A549 treated with CORT108297 at 1 μM for 4 hours (cell line): Measurements from ENCODE around the gene PSMB11. TPM values are rescaled to one million over a fixed set of nuclear protein-coding genes. Genes with fewer than 3 reads are reported as not detected.

Source experiments
- total RNA-seq: library from RNA; stranded (reverse); fragments of 200-300 nt; extraction: Qiagen RNA extraction; gene quantifications from 5 replicates; pipeline ENCODE4 v1.2.3, GENCODE V29; 2022

The PSMB11 gene
- not detected in 5 replicates for total RNA-seq

GRCh38 chr14:23042162-23042965, at the start of gene PSMB11:
TSS of gene PSMB11 (plus strand) at chr14:23042212. CDS start at chr14:23042226, 14 bp downstream.

GRCh38 chr14:23009939-23010726, 31.9 kb upstream of the PSMB11 start, which contains the start of gene C14orf93:
TSS of gene C14orf93 (minus strand) at chr14:23010143. CDS start at chr14:22999023, 11,120 bp downstream.

GRCh38 chr14:23034498-23035302, 7.3 kb upstream of the PSMB11 start, which contains the start of gene PSMB5:
TSS of gene PSMB5 (minus strand) at chr14:23034900. CDS start at chr14:23034881, 19 bp downstream.

GRCh38 chr14:23056956-23057756, 15.1 kb downstream of the PSMB11 start, which contains the start of gene CDH24:
TSS of gene CDH24 (minus strand) at chr14:23057520. CDS start at chr14:23055733, 1,787 bp downstream.

Other genes with a start within 250 kb of the PSMB11 start
- gene SLC7A7, start 226.8 kb upstream of the PSMB11 start, total RNA-seq: 12.6 to 19.5 TPM (median 15.3 TPM) in 5 replicates
- 125 to 231 TPM (median 198 TPM) in 5 replicates for gene MRPL52, start 212.3 kb upstream of the PSMB11 start, total RNA-seq
- 0.51 to 0.69 TPM (median 0.68 TPM) in 5 replicates for gene MMP14, start 205.6 kb upstream of the PSMB11 start, total RNA-seq
- 58.5 to 90.1 TPM (median 82.3 TPM) in 5 replicates for gene LRP10, start 170.5 kb upstream of the PSMB11 start, total RNA-seq
- gene REM2, start 159.0 kb upstream of the PSMB11 start, total RNA-seq: 0.30 to 0.50 TPM (median 0.44 TPM) in 5 replicates
- gene RBM23, start 123.1 kb upstream of the PSMB11 start, total RNA-seq: 62.1 to 70.9 TPM (median 63.9 TPM) in 5 replicates
- gene PRMT5, start 112.8 kb upstream of the PSMB11 start, total RNA-seq: 105 to 136 TPM (median 107 TPM) in 5 replicates
- 33.3 to 40.0 TPM (median 36.3 TPM) in 5 replicates for gene HAUS4, start 85.1 kb upstream of the PSMB11 start, total RNA-seq
- gene AJUBA, start 59.7 kb upstream of the PSMB11 start, total RNA-seq: 35.7 to 49.4 TPM (median 39.5 TPM) in 5 replicates
- gene C14orf93, start 32.1 kb upstream of the PSMB11 start, total RNA-seq: 2.9 to 3.8 TPM (median 3.7 TPM) in 5 replicates
- 293 to 335 TPM (median 321 TPM) in 5 replicates for gene PSMB5, start 7.3 kb upstream of the PSMB11 start, total RNA-seq
- 3.0 to 5.9 TPM (median 5.2 TPM) in 5 replicates for gene CDH24, start 15.3 kb downstream of the PSMB11 start, total RNA-seq
- gene ACIN1, start 52.9 kb downstream of the PSMB11 start, total RNA-seq: 98.4 to 109 TPM (median 104 TPM) in 5 replicates
- 85.2 to 110 TPM (median 105 TPM) in 5 replicates for gene C14orf119, start 53.3 kb downstream of the PSMB11 start, total RNA-seq
- gene CIROP, start 62.8 kb downstream of the PSMB11 start, total RNA-seq: not detected in 5 replicates
- not detected in 5 replicates for gene CEBPE, start 77.0 kb downstream of the PSMB11 start, total RNA-seq
- gene SLC7A8, start 141.4 kb downstream of the PSMB11 start, total RNA-seq: 0.47 to 0.73 TPM (median 0.55 TPM) in 5 replicates
- not detected in 5 replicates for gene RNF212B, start 195.7 kb downstream of the PSMB11 start, total RNA-seq
- gene HOMEZ, start 243.9 kb downstream of the PSMB11 start, total RNA-seq: 6.2 to 10.2 TPM (median 9.1 TPM) in 5 replicates